Activated gamma-delta T cell treated with anti-CD3 and anti-CD28 coated beads, Interleukin-2, amount 50 U/mL, for 16 hours (primary cell): Measurements from ENCODE around the gene HM13.
"Not testable (repeated sequence)": the region's sequence is repeated elsewhere in the genome, so short reads cannot be mapped to it uniquely, and the experiment has no call there.

ENCODE experiments used
- DNase-seq: peaks from one replicate; pipeline ENCODE4 v3.0.0-alpha.2; 2020; ENCODE audit warnings: low read depth

The HM13 gene

DNA sequence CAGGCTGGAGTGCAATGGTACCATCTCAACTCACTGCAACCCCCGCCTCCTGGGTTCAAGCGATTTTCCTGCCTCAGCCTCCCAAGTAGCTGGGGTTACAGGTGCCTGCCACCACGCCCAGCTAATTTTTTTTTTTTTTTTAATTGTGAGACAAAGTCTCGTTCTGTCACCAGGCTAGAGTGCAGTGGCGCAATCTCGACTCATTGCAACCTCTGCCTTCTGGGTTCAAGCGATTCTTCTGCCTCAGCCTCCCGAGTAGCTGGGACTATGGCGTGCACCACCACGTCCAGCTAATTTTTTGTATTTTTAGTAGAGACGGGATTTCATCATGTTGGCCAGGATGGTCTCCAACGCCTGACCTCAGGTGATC, 98.0 kb downstream of the HM13 start:
- not testable (repeated sequence) for DNase-seq

DNA sequence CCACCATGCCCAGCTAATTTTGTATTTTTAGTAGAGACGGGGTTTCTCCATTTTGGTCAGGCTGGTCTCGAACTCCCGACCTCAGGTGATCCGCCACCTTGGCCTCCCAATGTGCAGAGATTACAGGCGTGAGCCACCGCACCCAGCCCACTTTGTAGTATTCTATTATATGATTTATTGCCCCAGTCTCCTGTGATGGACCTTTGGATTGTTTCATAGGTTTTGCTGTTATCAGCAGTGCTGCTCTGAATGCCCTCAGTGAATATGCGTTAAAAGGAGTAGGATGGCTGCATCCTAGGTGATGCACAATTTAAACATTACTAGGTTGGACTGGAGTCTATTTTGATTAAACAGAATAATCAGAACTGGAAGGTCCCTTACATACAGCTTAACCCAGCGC, 101.2 kb downstream of the HM13 start:
- no peak for DNase-seq

DNA sequence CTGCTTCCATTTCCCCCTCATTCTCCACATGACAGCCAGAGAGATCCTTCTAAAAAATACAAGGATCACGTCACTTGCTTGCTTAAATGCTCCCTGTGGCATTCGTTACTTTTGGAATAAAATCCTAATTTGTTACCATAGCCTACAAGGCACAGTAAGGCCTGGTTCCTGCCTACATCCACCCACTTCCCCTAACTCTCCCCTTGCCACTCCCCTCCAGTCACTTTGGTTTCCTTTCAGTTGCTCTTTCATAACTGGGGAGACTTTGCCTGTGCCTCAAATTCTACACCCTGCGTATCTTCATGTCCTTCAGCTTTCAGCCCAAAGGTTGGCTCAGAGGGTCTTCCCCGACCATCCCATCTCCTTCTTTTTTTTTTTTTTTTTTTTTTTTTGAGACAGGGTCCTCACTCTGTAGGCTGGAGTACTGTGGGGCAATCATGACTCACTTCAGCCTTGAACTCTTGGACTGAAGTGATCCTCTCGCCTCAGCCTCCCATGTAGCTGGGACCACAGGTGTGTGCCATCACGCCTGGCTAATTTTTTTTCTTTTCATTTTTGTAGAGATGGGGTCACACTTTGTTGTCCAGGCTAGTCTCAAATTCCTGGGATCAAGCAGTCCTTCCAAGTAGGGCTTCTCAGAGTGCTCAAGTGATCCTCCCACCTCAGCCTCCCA, 103.3 kb downstream of the HM13 start:
- no peak for DNase-seq
